Esophagus squamous epithelium (tissue), 5 donors: ENCODE results near the gene SNAPC2. TPM values are rescaled to one million over a fixed set of nuclear protein-coding genes. Genes with fewer than 3 reads are reported as not detected.
"Not testable (repeated sequence)": the region's sequence is repeated elsewhere in the genome, so short reads cannot be mapped to it uniquely, and the experiment has no call there.

Experiments used
- DNase-seq: peaks from one replicate; lab custom pipeline; 2025; lab: John Stamatoyannopoulos, UW
- H3K27ac ChIP-seq, 4 donors: fragments of 200-600 bp; sonication (generic); one replicate each; pipeline ENCODE4 v1.5.1; 2016 to 2019; ENCODE audit warnings: mild to moderate bottlenecking in 1 of 4
- H3K27me3 ChIP-seq, 4 donors: fragments of 200-600 bp; sonication (generic); 1 replicate in 3 of 4; 2 replicates in 1 of 4; pipeline versions ENCODE4 v1.5.1 to v1.6.0; 2017 to 2021; ENCODE audit warnings: antibody characterized with exemption in 1 of 4
- H3K36me3 ChIP-seq, 3 donors: fragments of 200-600 bp; sonication (generic); one replicate each; pipeline ENCODE4 v1.5.1; 2016 to 2019
- H3K4me1 ChIP-seq, 3 donors: fragments of 200-600 bp; sonication (generic); one replicate each; pipeline ENCODE4 v1.5.1; 2017 to 2019
- H3K4me3 ChIP-seq, 4 donors: fragments of 200-600 bp; sonication (generic); 1 replicate in 3 of 4; 2 replicates in 1 of 4; pipeline ENCODE4 v1.5.1; 2016 to 2019; ENCODE audit warnings: mild to moderate bottlenecking in 2 of 4, moderate library complexity in 1 of 4
- H3K9me3 ChIP-seq, 3 donors: fragments of 200-600 bp; sonication (generic); one replicate each; pipeline ENCODE4 v1.5.1; 2016 to 2019
- POLR2A ChIP-seq, 4 donors: fragments of 450-650 bp; IDR thresholded peaks; one replicate each; pipeline ENCODE4 v1.6.1; 2017; ENCODE audit warnings: antibody characterized with exemption in 4 of 4, mild to moderate bottlenecking in 4 of 4, moderate library complexity in 3 of 4
- WGBS, 2 donors: methylation state at CpG; one replicate each; pipeline ENCODE4 v1.1.5; 2018; 5-methylcytosine and 5-hydroxymethylcytosine counted together
- intact Hi-C: fragments of 100-400 bp; cut with DNase I; formaldehyde crosslinking; loops from one replicate; pipeline ENCODE4 v1.15.0; 2022
- total RNA-seq, 4 donors: library from RNA; depleted of rRNA; stranded (reverse); fragments of >200 nt; gene quantifications; one replicate each; pipeline ENCODE4 v1.1.0, GENCODE V29; 2016
- TF ChIP-seq, protein P1 (sequence below), 6 experiments: fragments of 450-650 bp in 4 of 6; fragments of 200-600 bp in 2 of 6; sonication (generic) in 2 of 6; IDR thresholded peaks; one replicate each; pipeline ENCODE4 v1.5.1; 2016 to 2019; ENCODE audit warnings: antibody characterized with exemption in 6 of 6, mild to moderate bottlenecking in 4 of 6, moderate library complexity in 4 of 6
- donor health status: DM: yes; HTN: yes; CAD: no.

The SNAPC2 gene
- total RNA-seq, 4 donors from 2014 or later, result 6.2 to 10.9 (median 6.4) TPM

- Histone ChIP-seq H3K4me3 (no peak overlapping the region), H3K27ac (no peak overlapping the region), H3K27me3 (peaks cover 0 to 41% (median 0%) of the 10 kb centered on the region in 4 donors), H3K9me3 (no peaks in the 10 kb centered on the region), H3K4me1 (peaks cover 7 to 15% (median 11%) of the 10 kb centered on the region in 3 donors), H3K36me3 (no peaks in the 10 kb centered on the region)
- DNase-seq, result no peak
- intact Hi-C loops, result no loop called here
- WGBS, 2 donors, result 73 to 90% methylated on average over 7 to 8 of the region's 8 CpGs
- TF ChIP-seq, protein P1, sequence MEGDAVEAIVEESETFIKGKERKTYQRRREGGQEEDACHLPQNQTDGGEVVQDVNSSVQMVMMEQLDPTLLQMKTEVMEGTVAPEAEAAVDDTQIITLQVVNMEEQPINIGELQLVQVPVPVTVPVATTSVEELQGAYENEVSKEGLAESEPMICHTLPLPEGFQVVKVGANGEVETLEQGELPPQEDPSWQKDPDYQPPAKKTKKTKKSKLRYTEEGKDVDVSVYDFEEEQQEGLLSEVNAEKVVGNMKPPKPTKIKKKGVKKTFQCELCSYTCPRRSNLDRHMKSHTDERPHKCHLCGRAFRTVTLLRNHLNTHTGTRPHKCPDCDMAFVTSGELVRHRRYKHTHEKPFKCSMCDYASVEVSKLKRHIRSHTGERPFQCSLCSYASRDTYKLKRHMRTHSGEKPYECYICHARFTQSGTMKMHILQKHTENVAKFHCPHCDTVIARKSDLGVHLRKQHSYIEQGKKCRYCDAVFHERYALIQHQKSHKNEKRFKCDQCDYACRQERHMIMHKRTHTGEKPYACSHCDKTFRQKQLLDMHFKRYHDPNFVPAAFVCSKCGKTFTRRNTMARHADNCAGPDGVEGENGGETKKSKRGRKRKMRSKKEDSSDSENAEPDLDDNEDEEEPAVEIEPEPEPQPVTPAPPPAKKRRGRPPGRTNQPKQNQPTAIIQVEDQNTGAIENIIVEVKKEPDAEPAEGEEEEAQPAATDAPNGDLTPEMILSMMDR (IDR thresholded peaks at IDR 0.05), result no peak
- no peak for TF ChIP-seq POLR2A (IDR thresholded peaks at IDR 0.05)
These were observed 34.3 kb upstream of the SNAPC2 start for GRCh38 chr19:7885818-7886217.

DNA sequence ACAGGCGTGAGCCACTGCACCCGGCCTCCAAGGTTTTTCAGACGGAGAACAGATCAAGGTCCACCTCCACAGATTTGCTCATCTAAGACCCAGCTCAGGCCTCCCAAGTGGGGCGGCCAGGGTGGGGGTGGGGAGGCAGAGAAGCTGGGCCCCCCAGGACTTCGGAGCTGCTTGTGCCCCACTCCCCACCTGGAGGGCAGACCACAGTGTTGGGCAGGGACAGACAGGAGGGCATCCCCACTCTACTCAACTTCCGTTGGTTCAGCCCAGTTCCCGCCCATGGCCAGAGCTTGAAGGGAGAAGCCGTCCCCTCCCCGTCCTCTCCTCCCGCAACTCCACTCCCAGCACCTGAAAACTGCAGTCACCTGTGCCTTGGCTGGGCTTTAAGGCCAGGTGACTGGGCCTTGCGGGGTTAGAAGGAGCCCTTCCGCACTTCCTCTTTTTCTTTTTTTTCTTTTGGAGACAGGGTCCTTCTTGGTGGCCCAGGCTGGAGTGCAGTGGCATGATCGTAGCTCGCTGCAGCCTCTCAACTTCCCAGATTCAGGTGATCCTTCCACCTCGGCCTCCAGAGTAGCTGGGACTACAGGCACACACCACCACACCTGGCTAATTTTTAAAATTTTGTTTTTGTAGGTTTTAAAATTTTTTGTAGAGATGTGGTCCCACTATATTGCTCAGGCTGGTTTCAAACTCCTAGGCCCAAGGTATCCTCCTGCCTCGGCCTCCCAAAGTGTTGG, 32.6 kb upstream of the SNAPC2 start:
- TF ChIP-seq POLR2A (IDR thresholded peaks at IDR 0.05), result no peak

GRCh38 chr19:7888145-7888825, 31.9 kb upstream of the SNAPC2 start, which contains the start of gene LRRC8E:
Gene LRRC8E, plus strand, starts transcription at chr19:7888510. Its CDS starts 7,094 bp downstream, at chr19:7895604.
- Histone ChIP-seq H3K4me3 (peak within 1 kb of the TSS; percentile 50 to 73 (median 67)), H3K27ac (peak within 1 kb of the TSS; percentile 50 to 80 (median 79)), H3K27me3 (peaks cover 0 to 42% (median 0%) of the 10 kb centered on the region in 4 donors), H3K36me3 (no peaks in the 10 kb centered on the region), H3K4me1 (peaks cover 7 to 15% (median 11%) of the 10 kb centered on the region in 3 donors), H3K9me3 (no peaks in the 10 kb centered on the region)
- no peak for DNase-seq
- TF ChIP-seq, protein P1 (IDR thresholded peaks at IDR 0.05), result no peak
- peak in 2 of 4 donors; percentile 45 to 65 for TF ChIP-seq POLR2A (IDR thresholded peaks at IDR 0.05)
- intact Hi-C loops, result no loop called here
- 25 to 38% methylated on average over 4 to 6 of the region's 53 CpGs for WGBS, 2 donors

More for the DNA sequence above, 32.6 kb upstream of the SNAPC2 start:
- intact Hi-C loops, result no loop called here
- H3K4me1 ChIP-seq, result peaks cover 7 to 15% (median 11%) of the 10 kb centered on the region in 3 donors
- peak overlapping the region in 1 of 4 donors; percentile 67 for H3K4me3 ChIP-seq
- no peaks in the 10 kb centered on the region for H3K36me3 ChIP-seq
- H3K27me3 ChIP-seq, result peaks cover 0 to 36% (median 0%) of the 10 kb centered on the region in 4 donors
- no peak for DNase-seq
- H3K9me3 ChIP-seq, result no peaks in the 10 kb centered on the region
- peak overlapping the region in 1 of 4 donors; percentile 16 for H3K27ac ChIP-seq
- 73 to 78% methylated on average over 9 to 11 of the region's 16 CpGs for WGBS, 2 donors

DNA sequence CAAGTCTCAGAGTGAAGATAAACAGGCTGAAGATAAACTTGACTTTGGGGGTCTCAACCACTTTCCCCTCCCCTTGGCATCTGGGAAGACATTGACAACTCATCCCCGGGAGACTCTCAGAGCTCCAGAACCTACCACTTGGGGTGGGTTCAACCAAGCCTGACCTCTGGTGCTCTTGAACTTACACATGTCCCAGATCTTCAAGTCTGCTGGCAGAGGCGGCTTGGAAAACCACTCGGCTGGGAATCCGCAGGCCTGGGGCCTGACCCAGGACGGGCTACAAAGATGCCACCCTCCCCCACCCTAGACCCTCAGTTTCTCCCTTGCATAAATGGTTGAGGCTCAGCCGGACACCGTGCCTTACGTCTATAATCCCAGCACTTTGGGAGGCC, 31.3 kb upstream of the SNAPC2 start:
- H3K4me3 ChIP-seq, result peak overlapping the region; percentile 50 to 73 (median 67)
- intact Hi-C loops, result no loop called here
- peaks cover 0 to 48% (median 0%) of the 10 kb centered on the region in 4 donors for H3K27me3 ChIP-seq
- peak overlapping the region; percentile 50 to 80 (median 79) for H3K27ac ChIP-seq
- peaks cover 7 to 19% (median 11%) of the 10 kb centered on the region in 3 donors for H3K4me1 ChIP-seq
- H3K36me3 ChIP-seq, result no peaks in the 10 kb centered on the region
- 40 to 68% methylated on average over 4 to 5 of the region's 8 CpGs for WGBS, 2 donors
- no peak for DNase-seq
- TF ChIP-seq, protein P1 (IDR thresholded peaks at IDR 0.05), result no peak
- no peak for TF ChIP-seq POLR2A (IDR thresholded peaks at IDR 0.05)
- H3K9me3 ChIP-seq, result no peaks in the 10 kb centered on the region

DNA sequence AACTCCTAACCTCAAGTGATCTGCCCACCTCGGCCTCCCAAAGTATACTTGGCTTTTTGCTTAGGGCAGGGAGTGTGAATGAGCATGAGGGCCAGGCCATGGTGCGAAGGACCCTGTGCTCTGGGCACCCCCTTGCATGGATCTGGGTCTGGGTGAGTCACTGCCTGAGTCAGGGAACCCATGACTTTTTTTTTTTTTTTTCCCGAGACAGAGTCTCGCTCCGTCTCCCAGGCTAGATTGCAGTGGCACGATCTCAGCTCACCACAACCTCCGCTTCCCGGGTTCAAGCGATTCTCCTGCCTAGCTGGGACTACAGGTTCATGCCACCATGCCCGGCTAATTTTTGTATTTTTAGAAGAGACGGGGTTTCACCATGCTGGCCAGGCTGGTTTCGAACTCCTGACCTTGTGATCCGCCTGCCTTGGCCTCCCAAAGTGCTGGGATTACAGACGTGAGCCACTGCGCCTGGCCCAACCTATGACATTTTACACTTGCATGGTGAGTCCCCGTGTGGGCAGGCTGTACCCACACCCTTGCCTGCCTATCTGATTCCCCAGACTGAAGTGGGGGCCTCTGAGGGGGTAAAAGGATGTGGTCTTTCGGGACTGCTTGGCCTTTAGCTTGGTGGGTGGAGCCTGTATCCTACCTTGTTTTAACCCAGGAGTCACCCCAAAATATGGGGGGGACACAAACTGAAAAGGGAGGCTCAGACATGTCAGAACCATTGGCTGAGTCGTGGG, 26.6 kb upstream of the SNAPC2 start:
- H3K27ac ChIP-seq, DNase-seq, H3K4me3 ChIP-seq, H3K36me3 ChIP-seq, H3K9me3 ChIP-seq, intact Hi-C loops: not testable (repeated sequence)
- Histone ChIP-seq H3K4me1 (peaks cover 10 to 41% (median 12%) of the 10 kb centered on the region in 3 donors), H3K27me3 (peaks cover 0 to 47% (median 0%) of the 10 kb centered on the region in 4 donors)
- WGBS, 2 donors, result 75 to 82% methylated on average over 15 of the region's 18 CpGs
